ENCODE measurements around the gene NINL.

The NINL gene

GRCh38 chr20:25444556-25444955 is 140.8 kb downstream of the NINL start:
- TF ChIP-seq, protein P1, sequence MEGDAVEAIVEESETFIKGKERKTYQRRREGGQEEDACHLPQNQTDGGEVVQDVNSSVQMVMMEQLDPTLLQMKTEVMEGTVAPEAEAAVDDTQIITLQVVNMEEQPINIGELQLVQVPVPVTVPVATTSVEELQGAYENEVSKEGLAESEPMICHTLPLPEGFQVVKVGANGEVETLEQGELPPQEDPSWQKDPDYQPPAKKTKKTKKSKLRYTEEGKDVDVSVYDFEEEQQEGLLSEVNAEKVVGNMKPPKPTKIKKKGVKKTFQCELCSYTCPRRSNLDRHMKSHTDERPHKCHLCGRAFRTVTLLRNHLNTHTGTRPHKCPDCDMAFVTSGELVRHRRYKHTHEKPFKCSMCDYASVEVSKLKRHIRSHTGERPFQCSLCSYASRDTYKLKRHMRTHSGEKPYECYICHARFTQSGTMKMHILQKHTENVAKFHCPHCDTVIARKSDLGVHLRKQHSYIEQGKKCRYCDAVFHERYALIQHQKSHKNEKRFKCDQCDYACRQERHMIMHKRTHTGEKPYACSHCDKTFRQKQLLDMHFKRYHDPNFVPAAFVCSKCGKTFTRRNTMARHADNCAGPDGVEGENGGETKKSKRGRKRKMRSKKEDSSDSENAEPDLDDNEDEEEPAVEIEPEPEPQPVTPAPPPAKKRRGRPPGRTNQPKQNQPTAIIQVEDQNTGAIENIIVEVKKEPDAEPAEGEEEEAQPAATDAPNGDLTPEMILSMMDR (IDR thresholded peaks at IDR 0.05; ENCODE audit: low read depth, low read length, missing control alignments) = no peak
- in situ Hi-C loops (cut with HindIII; ENCODE audit: low sequenced_read_pairs) = no loop called here
- no peak for DNase-seq (ENCODE audit: low read depth)
- no peak overlapping the region for H3K4me3 ChIP-seq (ENCODE audit: low read depth, low read length)

DNA sequence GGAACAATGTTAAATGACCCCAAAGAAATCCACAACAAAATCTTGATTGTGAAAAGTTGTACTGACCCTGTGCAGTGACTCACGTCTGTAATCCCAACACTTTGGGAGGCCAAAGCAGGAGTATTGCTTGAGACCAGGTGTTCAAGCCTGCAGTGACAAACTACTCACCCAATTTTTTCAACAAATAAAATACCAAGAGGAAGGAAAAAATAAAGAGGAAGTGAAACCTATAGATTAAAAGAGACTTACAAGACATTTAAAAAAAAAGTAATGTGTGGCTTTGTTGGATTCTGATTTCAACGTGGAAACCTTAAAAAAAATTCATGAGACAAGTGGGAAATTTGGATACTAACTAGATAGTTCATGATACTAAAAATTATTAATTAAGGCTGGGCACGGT is 146.0 kb downstream of the NINL start:
- no peak for DNase-seq (ENCODE audit: low read depth)
- H3K4me3 ChIP-seq (ENCODE audit: low read depth, low read length) = no peak overlapping the region
- in situ Hi-C loops (cut with HindIII; ENCODE audit: low sequenced_read_pairs) = no loop called here
- TF ChIP-seq, protein P1 (IDR thresholded peaks at IDR 0.05; ENCODE audit: low read depth, low read length, missing control alignments) = no peak

- TF ChIP-seq, protein P1 (IDR thresholded peaks at IDR 0.05; ENCODE audit: low read depth, low read length, missing control alignments) = no peak
- DNase-seq (ENCODE audit: low read depth) = no peak
- in situ Hi-C loops (cut with HindIII; ENCODE audit: low sequenced_read_pairs) = no loop called here
- H3K4me3 ChIP-seq (ENCODE audit: low read depth, low read length) = no peak overlapping the region
Observed at GRCh38 chr20:25437153-25437581, 148.2 kb downstream of the NINL start.

DNA sequence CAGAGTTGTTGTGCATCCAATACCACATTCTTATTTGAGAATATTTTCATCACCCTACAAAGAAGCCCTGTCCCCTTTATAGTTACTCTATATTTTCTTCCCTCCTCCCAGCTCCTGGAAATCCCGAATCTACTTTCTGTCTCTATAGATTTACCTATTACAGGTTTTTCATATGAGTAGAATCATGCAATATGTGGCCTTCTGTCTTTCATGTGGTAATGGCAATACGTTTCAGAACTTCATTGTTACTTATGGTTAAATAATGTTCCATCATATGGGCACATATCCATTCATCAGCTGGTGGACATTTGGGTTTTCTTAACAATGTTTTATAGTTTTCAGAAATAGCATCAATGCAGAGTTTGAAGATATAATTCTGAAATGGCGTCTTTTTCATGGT is 160.8 kb downstream of the NINL start:
- no peak overlapping the region for H3K4me3 ChIP-seq (ENCODE audit: low read depth, low read length)
- no peak for DNase-seq (ENCODE audit: low read depth)
- TF ChIP-seq, protein P1 (IDR thresholded peaks at IDR 0.05; ENCODE audit: low read depth, low read length, missing control alignments) = no peak
- in situ Hi-C loops (cut with HindIII; ENCODE audit: low sequenced_read_pairs) = no loop called here

DNA sequence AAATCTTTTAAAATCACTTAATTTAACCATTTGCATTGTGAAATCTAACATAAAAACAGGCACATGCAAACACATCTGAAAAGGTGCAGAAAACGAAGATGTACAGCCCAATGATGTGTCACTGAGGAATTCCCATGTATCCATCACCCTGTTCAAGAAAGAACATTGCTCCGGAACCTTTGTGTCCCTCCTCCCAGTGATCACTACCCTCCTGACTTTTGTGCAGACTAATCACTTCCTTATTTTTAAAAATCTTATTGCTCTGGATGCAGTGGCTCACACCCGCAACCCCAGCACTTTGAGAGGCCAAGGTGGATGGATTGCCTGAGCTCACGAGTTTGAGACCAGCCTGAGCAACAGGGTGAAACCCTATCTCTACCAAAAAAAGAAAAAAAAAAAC is 163.3 kb downstream of the NINL start:
- no peak for DNase-seq (ENCODE audit: low read depth)
- TF ChIP-seq, protein P1 (IDR thresholded peaks at IDR 0.05; ENCODE audit: low read depth, low read length, missing control alignments) = no peak
- in situ Hi-C loops (cut with HindIII; ENCODE audit: low sequenced_read_pairs) = no loop called here
- no peak overlapping the region for H3K4me3 ChIP-seq (ENCODE audit: low read depth, low read length)

DNA sequence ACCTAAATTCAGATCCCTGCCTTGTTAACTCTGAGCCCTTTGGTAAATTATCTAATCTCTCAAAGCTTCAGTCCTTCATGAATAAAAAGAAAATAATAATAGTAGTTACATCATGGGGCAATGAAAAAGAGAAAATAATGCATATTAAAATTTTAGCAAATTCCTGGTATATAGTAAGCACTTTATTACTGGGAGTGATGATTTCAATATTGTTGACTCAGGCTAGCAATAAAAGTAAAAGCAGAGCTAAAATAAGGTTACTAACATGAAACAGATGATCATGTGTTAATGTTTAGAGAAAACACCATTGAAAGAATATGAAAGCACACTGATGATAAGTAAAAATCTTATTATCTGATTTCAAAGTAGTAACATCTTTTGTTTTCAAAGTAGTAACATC is 164.2 kb downstream of the NINL start:
- in situ Hi-C loops (cut with HindIII; ENCODE audit: low sequenced_read_pairs) = no loop called here
- no peak overlapping the region for H3K4me3 ChIP-seq (ENCODE audit: low read depth, low read length)
- DNase-seq (ENCODE audit: low read depth) = no peak
- TF ChIP-seq, protein P1 (IDR thresholded peaks at IDR 0.05; ENCODE audit: low read depth, low read length, missing control alignments) = no peak

- no peak for DNase-seq (ENCODE audit: low read depth)
- no peak overlapping the region for H3K4me3 ChIP-seq (ENCODE audit: low read depth, low read length)
- in situ Hi-C loops (cut with HindIII; ENCODE audit: low sequenced_read_pairs) = no loop called here
- TF ChIP-seq, protein P1 (IDR thresholded peaks at IDR 0.05; ENCODE audit: low read depth, low read length, missing control alignments) = no peak
Observed at GRCh38 chr20:25418776-25419175, 166.6 kb downstream of the NINL start.
